IPS-18a (cell line): ENCODE results near the gene VARS2.
"Not testable (repeated sequence)": the region's sequence is repeated elsewhere in the genome, so short reads cannot be mapped to it uniquely, and the experiment has no call there.

Source experiments
- H3K27ac ChIP-seq: one replicate; pipeline ENCODE4 v1.5.1; 2013; ENCODE audit warnings: low read length
- H3K27me3 ChIP-seq: one replicate; pipeline ENCODE4 v1.6.1; 2013; ENCODE audit warnings: mild to moderate bottlenecking, low read length; ENCODE audit not compliant: control insufficient read depth, insufficient read depth
- H3K36me3 ChIP-seq: one replicate; pipeline ENCODE4 v1.6.1; 2013; ENCODE audit warnings: low read depth, low read length; ENCODE audit not compliant: control insufficient read depth
- H3K4me1 ChIP-seq: one replicate; pipeline ENCODE4 v1.6.1; 2013; ENCODE audit warnings: low read depth, low read length; ENCODE audit not compliant: control insufficient read depth
- H3K4me3 ChIP-seq: one replicate; pipeline ENCODE4 v1.5.1; 2013; ENCODE audit warnings: low read length
- H3K9ac ChIP-seq: one replicate; pipeline ENCODE4 v1.6.1; 2013; ENCODE audit warnings: mild to moderate bottlenecking, low read length, moderate library complexity
- H3K9me3 ChIP-seq: one replicate; pipeline ENCODE4 v1.6.1; 2013; ENCODE audit warnings: low read depth, low read length; ENCODE audit not compliant: control insufficient read depth

VARS2 gene

DNA sequence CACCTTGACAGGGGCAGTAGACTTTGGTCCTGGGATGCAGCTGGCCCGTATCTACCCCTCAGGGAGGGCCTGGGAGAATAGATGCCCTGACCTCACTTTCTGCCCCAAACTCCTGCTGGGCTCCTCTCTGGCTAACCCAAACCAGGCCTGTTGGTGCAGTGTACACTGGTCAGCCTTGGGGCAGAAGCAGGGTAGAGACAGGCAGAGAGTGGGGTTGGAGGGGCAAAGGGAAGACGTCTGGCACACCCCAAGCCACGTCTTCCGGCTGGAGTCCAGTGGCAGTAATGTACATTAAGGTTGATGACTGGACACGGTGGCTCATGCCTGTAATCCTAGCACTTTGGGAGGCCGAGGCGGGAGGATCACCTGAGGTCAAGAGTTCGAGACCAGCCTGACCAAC is 20.4 kb upstream of the VARS2 start:
- no peak overlapping the region for H3K4me3 ChIP-seq
- peaks cover 95% of the 10 kb centered on the region for H3K36me3 ChIP-seq
- no peak overlapping the region for H3K9ac ChIP-seq
- H3K9me3 ChIP-seq = no peaks in the 10 kb centered on the region
- no peak overlapping the region for H3K27ac ChIP-seq
- no peaks in the 10 kb centered on the region for H3K27me3 ChIP-seq
- no peaks in the 10 kb centered on the region for H3K4me1 ChIP-seq

DNA sequence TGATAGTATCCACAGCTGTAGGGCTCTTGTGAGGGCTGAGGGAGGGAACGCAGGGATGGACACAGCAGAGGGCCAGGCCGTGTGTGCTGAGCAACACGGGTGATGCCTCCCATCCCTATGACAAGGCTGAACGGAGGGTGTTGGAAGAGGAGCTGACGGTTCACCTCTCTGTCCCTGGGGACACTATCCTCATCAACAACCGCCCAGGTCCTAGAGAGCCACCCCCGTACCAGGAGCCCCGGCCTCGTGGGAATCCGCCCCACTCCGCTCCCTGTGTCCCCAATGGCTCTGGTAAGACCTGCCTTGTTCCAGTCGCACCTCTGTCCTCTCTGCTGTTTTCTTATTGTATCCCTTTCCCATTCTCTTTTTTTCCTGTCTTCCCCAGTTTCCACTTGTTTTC is 19.7 kb upstream of the VARS2 start:
- H3K4me3 ChIP-seq = no peak overlapping the region
- peaks cover 95% of the 10 kb centered on the region for H3K36me3 ChIP-seq
- H3K27me3 ChIP-seq = no peaks in the 10 kb centered on the region
- H3K9me3 ChIP-seq = no peaks in the 10 kb centered on the region
- H3K27ac ChIP-seq = no peak overlapping the region
- H3K9ac ChIP-seq = no peak overlapping the region
- no peaks in the 10 kb centered on the region for H3K4me1 ChIP-seq

DNA sequence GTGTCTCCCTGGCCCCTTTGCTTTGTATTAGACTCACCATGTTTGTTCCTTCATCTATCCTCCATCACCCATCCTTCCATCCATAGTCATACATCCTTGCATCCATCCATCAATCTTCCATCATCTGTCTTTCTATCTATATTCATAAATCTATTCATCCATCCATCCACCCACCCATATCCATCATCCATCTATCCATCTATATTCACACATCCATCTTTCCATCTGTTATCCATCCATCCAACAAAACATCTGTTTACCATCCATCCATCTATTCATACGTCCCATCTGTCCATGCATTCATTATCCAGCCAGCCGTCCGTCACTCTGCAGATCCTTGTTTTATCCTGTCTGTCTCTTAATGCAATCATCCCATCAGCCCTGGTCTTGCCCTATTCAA is 19.1 kb upstream of the VARS2 start:
- Histone ChIP-seq H3K9me3 (no peaks in the 10 kb centered on the region), H3K36me3 (peaks cover 95% of the 10 kb centered on the region), H3K27me3 (no peaks in the 10 kb centered on the region), H3K4me3 (no peak overlapping the region), H3K9ac (no peak overlapping the region), H3K4me1 (no peaks in the 10 kb centered on the region), H3K27ac (no peak overlapping the region)

DNA sequence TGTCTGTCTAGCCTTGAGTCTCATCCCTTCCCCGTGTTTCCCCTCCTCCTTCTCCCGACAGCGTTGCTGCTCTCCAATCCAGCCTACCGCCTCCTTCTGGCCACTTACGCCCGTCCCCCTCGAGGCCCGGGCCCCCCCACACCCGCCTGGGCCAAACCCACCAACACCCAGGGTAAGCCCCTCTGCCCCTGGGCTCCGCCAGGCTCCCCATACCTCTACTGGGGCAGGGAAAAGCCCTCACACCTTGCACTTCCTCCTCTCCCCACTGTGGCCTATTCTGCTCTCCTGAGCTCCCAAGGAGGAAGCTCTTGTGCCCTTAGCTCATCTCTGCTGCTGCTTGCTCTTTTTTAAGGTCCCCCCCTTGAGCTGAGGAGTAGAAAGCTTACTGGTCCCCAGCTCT is 18.7 kb upstream of the VARS2 start:
- Histone ChIP-seq H3K4me1 (no peaks in the 10 kb centered on the region), H3K27me3 (no peaks in the 10 kb centered on the region), H3K9ac (no peak overlapping the region), H3K4me3 (no peak overlapping the region), H3K36me3 (peaks cover 94% of the 10 kb centered on the region), H3K27ac (no peak overlapping the region), H3K9me3 (no peaks in the 10 kb centered on the region)

DNA sequence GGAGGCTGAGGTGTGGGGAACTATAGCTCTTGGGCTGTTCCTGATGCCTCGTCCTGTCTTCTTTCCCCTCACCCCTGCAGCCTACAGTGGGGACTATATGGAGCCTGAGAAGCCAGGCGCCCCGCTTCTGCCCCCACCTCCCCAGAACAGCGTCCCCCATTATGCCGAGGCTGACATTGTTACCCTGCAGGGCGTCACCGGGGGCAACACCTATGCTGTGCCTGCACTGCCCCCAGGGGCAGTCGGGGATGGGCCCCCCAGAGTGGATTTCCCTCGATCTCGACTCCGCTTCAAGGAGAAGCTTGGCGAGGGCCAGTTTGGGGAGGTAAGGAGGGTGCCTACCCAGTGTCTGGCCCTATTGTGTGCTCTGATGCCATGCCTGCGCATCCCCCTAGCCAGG is 17.5 kb upstream of the VARS2 start:
- H3K27me3 ChIP-seq = no peaks in the 10 kb centered on the region
- peaks cover 82% of the 10 kb centered on the region for H3K36me3 ChIP-seq
- H3K27ac ChIP-seq = no peak overlapping the region
- H3K4me3 ChIP-seq = no peak overlapping the region
- H3K9me3 ChIP-seq = no peaks in the 10 kb centered on the region
- H3K9ac ChIP-seq = no peak overlapping the region
- no peaks in the 10 kb centered on the region for H3K4me1 ChIP-seq

DNA sequence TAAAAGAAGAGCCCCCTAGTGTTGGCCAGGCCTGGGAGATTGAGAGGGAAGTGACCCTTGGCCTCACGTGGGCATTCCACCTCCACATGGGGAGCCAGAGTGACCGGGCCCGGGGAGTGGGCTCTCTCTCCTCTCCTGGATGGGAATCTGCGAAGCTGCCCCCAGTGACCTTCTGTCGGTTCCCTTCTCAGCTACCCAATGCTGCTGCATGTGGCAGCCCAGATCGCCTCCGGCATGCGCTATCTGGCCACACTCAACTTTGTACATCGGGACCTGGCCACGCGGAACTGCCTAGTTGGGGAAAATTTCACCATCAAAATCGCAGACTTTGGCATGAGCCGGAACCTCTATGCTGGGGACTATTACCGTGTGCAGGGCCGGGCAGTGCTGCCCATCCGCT is 16.2 kb upstream of the VARS2 start:
- Histone ChIP-seq H3K9me3 (no peaks in the 10 kb centered on the region), H3K36me3 (peaks cover 70% of the 10 kb centered on the region), H3K4me3 (no peak overlapping the region), H3K9ac (no peak overlapping the region), H3K4me1 (no peaks in the 10 kb centered on the region), H3K27me3 (no peaks in the 10 kb centered on the region), H3K27ac (no peak overlapping the region)

DNA sequence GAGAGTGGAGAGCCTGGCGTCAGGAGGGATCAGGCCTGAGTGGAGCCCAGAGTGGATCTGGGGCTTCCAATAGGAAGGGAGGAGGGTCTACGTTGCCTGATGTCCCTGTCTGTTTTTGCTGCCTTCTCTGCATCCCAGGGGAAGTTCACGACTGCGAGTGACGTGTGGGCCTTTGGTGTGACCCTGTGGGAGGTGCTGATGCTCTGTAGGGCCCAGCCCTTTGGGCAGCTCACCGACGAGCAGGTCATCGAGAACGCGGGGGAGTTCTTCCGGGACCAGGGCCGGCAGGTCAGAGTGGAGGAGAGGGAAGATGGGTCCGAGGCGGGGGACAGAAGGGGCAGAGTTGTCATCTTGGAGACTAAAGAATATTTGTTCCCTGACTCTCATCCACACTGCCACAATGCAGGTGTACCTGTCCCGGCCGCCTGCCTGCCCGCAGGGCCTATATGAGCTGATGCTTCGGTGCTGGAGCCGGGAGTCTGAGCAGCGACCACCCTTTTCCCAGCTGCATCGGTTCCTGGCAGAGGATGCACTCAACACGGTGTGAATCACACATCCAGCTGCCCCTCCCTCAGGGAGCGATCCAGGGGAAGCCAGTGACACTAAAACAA is 15.2 kb upstream of the VARS2 start:
- Histone ChIP-seq H3K36me3 (peaks cover 60% of the 10 kb centered on the region), H3K27me3 (no peaks in the 10 kb centered on the region), H3K27ac (no peak overlapping the region), H3K4me3 (no peak overlapping the region), H3K4me1 (no peaks in the 10 kb centered on the region), H3K9me3 (no peaks in the 10 kb centered on the region), H3K9ac (no peak overlapping the region)

DNA sequence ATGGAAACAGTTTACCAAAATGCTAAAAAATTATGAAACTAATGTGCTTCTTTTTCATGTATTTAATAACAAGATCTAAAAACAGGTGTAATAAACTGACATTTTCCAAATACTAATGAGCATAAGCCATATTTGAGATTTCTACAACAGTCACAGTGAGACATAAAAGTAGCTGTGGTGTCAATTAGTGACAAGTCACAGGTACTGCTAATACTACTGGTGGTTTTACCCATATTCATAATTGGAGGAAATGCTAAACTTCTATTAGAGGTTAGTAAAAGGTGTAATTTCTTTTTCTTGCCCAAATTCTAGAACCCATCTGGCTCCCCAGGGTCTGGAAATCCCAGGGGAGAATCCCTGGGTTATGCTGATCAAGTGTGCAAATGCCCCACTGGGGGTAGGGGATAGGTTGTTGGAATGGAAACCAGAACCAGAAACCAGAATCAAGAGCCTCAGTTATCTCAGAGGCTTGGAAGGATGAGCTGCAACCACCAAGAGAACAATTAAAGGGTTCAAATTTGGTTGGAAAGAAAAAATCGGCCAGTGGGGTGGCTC is 13.1 kb upstream of the VARS2 start:
- no peaks in the 10 kb centered on the region for H3K27me3 ChIP-seq
- H3K36me3 ChIP-seq = peaks cover 39% of the 10 kb centered on the region
- peaks cover 1% of the 10 kb centered on the region for H3K4me1 ChIP-seq
- no peak overlapping the region for H3K27ac ChIP-seq
- no peaks in the 10 kb centered on the region for H3K9me3 ChIP-seq
- no peak overlapping the region for H3K4me3 ChIP-seq
- no peak overlapping the region for H3K9ac ChIP-seq

DNA sequence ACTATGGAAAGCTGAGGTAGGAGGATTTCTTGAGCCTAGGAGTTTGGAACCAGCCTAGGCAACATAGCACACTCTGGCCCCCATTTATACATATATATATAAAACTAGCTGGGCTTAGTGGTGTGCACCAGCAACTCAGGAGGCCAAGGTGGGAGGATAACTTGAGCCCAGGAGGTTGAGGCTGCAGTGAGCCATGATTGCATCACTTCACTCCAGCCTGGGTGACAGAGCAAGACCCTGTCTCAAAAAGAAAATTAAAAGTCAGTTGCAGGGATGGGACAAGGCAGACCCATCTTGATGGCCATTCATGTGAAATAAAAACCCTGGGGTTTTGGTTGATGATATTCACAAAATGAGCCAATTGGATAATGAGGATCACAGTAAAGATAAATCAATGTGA is 12.6 kb upstream of the VARS2 start:
- Histone ChIP-seq H3K27ac (no peak overlapping the region), H3K9ac (no peak overlapping the region), H3K4me3 (no peak overlapping the region), H3K27me3 (no peaks in the 10 kb centered on the region), H3K9me3 (no peaks in the 10 kb centered on the region), H3K36me3 (peaks cover 34% of the 10 kb centered on the region), H3K4me1 (peaks cover 6% of the 10 kb centered on the region)

DNA sequence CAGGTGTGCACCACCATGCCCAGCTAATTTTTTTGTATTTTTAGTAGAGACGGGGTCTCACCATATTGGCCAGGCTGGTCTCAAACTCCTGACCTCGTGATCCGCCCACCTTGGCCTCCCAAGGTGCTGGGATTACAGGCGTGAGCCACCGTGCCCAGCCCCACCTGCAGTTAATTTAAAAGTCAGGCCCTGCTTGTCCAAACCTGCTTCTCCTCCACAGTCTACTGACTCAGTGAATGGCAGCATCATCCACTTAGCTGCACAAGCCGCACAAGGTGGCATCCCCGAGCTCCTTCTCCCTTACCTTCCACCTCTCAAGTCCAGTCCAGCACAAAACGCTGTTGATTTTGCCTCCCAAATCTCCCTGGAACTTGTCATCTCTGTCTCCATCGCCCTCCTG is 11.8 kb upstream of the VARS2 start:
- not testable (repeated sequence) for H3K4me1 ChIP-seq, H3K27me3 ChIP-seq, H3K9me3 ChIP-seq, H3K27ac ChIP-seq, H3K4me3 ChIP-seq, H3K9ac ChIP-seq
- H3K36me3 ChIP-seq = peaks cover 29% of the 10 kb centered on the region

DNA sequence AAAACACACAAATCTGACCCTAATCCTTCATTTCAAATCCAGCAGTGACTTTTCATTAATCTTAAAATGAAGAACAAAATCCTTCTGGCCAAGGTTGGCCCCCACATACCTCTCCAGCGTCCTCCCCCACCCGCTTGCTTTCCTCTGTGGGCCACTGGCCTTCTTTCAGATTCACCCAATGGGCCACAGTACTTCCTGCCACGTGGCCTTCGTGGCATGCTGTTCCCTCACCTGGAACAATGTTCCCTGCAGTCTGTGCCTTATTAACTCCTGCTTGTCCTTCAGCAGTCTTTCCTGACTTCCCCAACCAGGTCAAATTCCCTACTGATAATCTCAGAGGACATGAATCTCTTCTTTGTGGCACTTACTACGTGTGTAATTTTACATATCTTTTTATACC is 11.3 kb upstream of the VARS2 start:
- Histone ChIP-seq H3K27ac (no peak overlapping the region), H3K9me3 (no peaks in the 10 kb centered on the region), H3K36me3 (peaks cover 24% of the 10 kb centered on the region), H3K4me1 (peaks cover 6% of the 10 kb centered on the region), H3K27me3 (no peaks in the 10 kb centered on the region), H3K4me3 (no peak overlapping the region), H3K9ac (no peak overlapping the region)

DNA sequence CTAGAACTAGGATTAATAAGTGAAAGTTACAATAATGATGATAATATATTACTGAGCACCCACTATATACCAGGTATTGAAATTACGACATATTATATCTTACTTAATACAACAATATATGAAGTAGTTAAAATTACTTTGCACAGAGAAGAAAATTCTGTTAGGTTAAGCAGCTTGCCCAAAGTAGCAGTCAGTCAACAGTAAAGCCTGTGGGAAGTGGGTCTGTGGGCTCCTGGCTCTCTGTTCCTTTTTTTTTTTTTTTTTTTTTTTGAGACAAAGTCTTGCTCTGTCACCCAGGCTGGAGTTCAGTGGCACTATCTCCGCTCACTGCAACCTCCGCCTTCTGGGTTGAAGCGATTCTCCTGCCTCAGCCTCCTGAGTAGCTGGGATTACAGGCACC is 10.8 kb upstream of the VARS2 start:
- Histone ChIP-seq H3K9me3 (no peaks in the 10 kb centered on the region), H3K36me3 (peaks cover 19% of the 10 kb centered on the region), H3K27ac (no peak overlapping the region), H3K4me1 (peaks cover 6% of the 10 kb centered on the region), H3K4me3 (no peak overlapping the region), H3K27me3 (no peaks in the 10 kb centered on the region), H3K9ac (no peak overlapping the region)
